ENCODE data around the gene TXNDC16.

Gene TXNDC16

DNA sequence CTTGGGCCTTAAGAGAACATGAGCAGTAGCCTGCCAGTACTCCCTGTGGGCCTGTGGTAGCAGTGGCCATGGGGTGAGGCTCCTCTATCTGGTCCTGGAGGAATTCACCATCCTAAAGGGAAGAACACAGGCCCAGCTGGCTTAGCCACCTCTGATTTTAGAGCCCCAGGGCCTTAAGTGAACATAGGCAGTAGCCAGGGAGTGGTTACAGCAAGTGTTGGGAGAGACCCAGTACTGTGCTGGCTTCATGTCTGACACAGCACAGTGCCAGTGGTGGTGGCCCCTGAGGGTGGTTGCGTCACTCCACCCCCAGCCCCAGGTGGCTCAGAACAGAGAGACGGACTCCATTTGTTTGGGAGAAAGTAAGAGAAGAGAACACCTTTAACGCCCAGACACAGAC is 105.1 kb downstream of the TXNDC16 start:
- Histone ChIP-seq H3K4me2 (ENCODE audit: low read length) (no peak overlapping the region), H3K4me1 (ENCODE audit: control insufficient read depth, low read length) (no peaks in the 10 kb centered on the region), H3K36me3 (ENCODE audit: control insufficient read depth, low read length) (peaks cover 40% of the 10 kb centered on the region), H3F3A (ENCODE audit: control insufficient read depth, insufficient read depth) (no peaks in the 10 kb centered on the region), H3K4me3 (ENCODE audit: low read length) (no peak overlapping the region), H3K9me2 (replicated peaks; ENCODE audit: control insufficient read depth, low read length) (no peaks in the 10 kb centered on the region), H3K79me2 (ENCODE audit: control insufficient read depth, low read length) (no peaks in the 10 kb centered on the region), H3K9me3 (ENCODE audit: control insufficient read depth, insufficient read depth, low read length) (no peaks in the 10 kb centered on the region), H3K27ac (ENCODE audit: low read depth, low read length) (no peak overlapping the region), H4K20me1 (ENCODE audit: control insufficient read depth, insufficient read depth, low read depth, low read length) (no peaks in the 10 kb centered on the region), H3K27me3 (ENCODE audit: control insufficient read depth, low read length) (no peaks in the 10 kb centered on the region)
- no peak for TF ChIP-seq CTCF (IDR thresholded peaks at IDR 0.05; ENCODE audit: low read depth, low read length, poor library complexity, severe bottlenecking)
- no peak for TF ChIP-seq EZH2phosphoT487 (IDR thresholded peaks at IDR 0.05; ENCODE audit: borderline replicate concordance, low read length)

GRCh38 chr14:52446355-52446754 is 106.0 kb downstream of the TXNDC16 start:
- Histone ChIP-seq H3K9me3 (ENCODE audit: control insufficient read depth, insufficient read depth, low read length) (no peaks in the 10 kb centered on the region), H4K20me1 (ENCODE audit: control insufficient read depth, insufficient read depth, low read depth, low read length) (no peaks in the 10 kb centered on the region), H3K36me3 (ENCODE audit: control insufficient read depth, low read length) (peaks cover 39% of the 10 kb centered on the region), H3K4me1 (ENCODE audit: control insufficient read depth, low read length) (no peaks in the 10 kb centered on the region), H3K4me3 (ENCODE audit: low read length) (no peak overlapping the region), H3K9me2 (replicated peaks; ENCODE audit: control insufficient read depth, low read length) (no peaks in the 10 kb centered on the region), H3K79me2 (ENCODE audit: control insufficient read depth, low read length) (no peaks in the 10 kb centered on the region), H3K4me2 (ENCODE audit: low read length) (no peak overlapping the region), H3K27ac (ENCODE audit: low read depth, low read length) (no peak overlapping the region), H3K27me3 (ENCODE audit: control insufficient read depth, low read length) (no peaks in the 10 kb centered on the region), H3F3A (ENCODE audit: control insufficient read depth, insufficient read depth) (no peaks in the 10 kb centered on the region)
- TF ChIP-seq CTCF (IDR thresholded peaks at IDR 0.05; ENCODE audit: low read depth, low read length, poor library complexity, severe bottlenecking), result no peak
- TF ChIP-seq EZH2phosphoT487 (IDR thresholded peaks at IDR 0.05; ENCODE audit: borderline replicate concordance, low read length), result no peak

- Histone ChIP-seq H3K4me2 (ENCODE audit: low read length) (no peak overlapping the region), H3K36me3 (ENCODE audit: control insufficient read depth, low read length) (peaks cover 41% of the 10 kb centered on the region), H3K9me2 (replicated peaks; ENCODE audit: control insufficient read depth, low read length) (no peaks in the 10 kb centered on the region), H3K27ac (ENCODE audit: low read depth, low read length) (no peak overlapping the region), H3K4me3 (ENCODE audit: low read length) (no peak overlapping the region), H4K20me1 (ENCODE audit: control insufficient read depth, insufficient read depth, low read depth, low read length) (no peaks in the 10 kb centered on the region), H3K9me3 (ENCODE audit: control insufficient read depth, insufficient read depth, low read length) (no peaks in the 10 kb centered on the region), H3K4me1 (ENCODE audit: control insufficient read depth, low read length) (no peaks in the 10 kb centered on the region), H3F3A (ENCODE audit: control insufficient read depth, insufficient read depth) (no peaks in the 10 kb centered on the region), H3K79me2 (ENCODE audit: control insufficient read depth, low read length) (no peaks in the 10 kb centered on the region), H3K27me3 (ENCODE audit: control insufficient read depth, low read length) (no peaks in the 10 kb centered on the region)
- no peak for TF ChIP-seq CTCF (IDR thresholded peaks at IDR 0.05; ENCODE audit: low read depth, low read length, poor library complexity, severe bottlenecking)
- TF ChIP-seq EZH2phosphoT487 (IDR thresholded peaks at IDR 0.05; ENCODE audit: borderline replicate concordance, low read length), result no peak
Measured at GRCh38 chr14:52443506-52443905, 108.8 kb downstream of the TXNDC16 start.

DNA sequence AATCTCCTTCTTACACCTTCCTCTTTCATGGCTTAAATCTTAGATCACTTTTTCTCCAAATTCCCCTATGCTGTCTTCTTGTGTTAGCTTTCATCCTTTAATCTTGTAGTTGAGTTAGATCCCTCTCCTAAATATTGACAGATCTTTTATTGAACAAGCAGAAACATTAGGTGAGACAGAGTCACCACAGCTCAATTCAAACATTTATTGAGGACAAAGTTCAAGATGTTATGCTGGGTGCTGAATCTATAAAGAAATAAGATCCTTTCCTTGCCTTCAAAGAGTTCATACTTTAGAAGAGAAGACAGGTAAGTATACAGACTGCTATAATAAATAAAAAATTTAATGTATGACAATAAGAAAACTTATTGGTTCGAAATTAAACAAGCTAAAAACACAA is 109.7 kb downstream of the TXNDC16 start:
- Histone ChIP-seq H3K79me2 (ENCODE audit: control insufficient read depth, low read length) (no peaks in the 10 kb centered on the region), H3K4me3 (ENCODE audit: low read length) (no peak overlapping the region), H3K4me1 (ENCODE audit: control insufficient read depth, low read length) (no peaks in the 10 kb centered on the region), H3K9me2 (replicated peaks; ENCODE audit: control insufficient read depth, low read length) (no peaks in the 10 kb centered on the region), H3K27ac (ENCODE audit: low read depth, low read length) (no peak overlapping the region), H4K20me1 (ENCODE audit: control insufficient read depth, insufficient read depth, low read depth, low read length) (no peaks in the 10 kb centered on the region), H3K36me3 (ENCODE audit: control insufficient read depth, low read length) (peaks cover 34% of the 10 kb centered on the region), H3K9me3 (ENCODE audit: control insufficient read depth, insufficient read depth, low read length) (no peaks in the 10 kb centered on the region), H3K4me2 (ENCODE audit: low read length) (no peak overlapping the region), H3F3A (ENCODE audit: control insufficient read depth, insufficient read depth) (no peaks in the 10 kb centered on the region), H3K27me3 (ENCODE audit: control insufficient read depth, low read length) (no peaks in the 10 kb centered on the region)
- TF ChIP-seq CTCF (IDR thresholded peaks at IDR 0.05; ENCODE audit: low read depth, low read length, poor library complexity, severe bottlenecking) (no peak), EZH2phosphoT487 (IDR thresholded peaks at IDR 0.05; ENCODE audit: borderline replicate concordance, low read length) (no peak)

All from DOHH2 (cell line).